ENCODE measurements around the gene PLEKHM2. TPM values are rescaled to one million over a fixed set of nuclear protein-coding genes. Genes with fewer than 3 reads are reported as not detected.

PLEKHM2 gene
- total and polyA plus RNA-seq, 2 experiments from 2014 or later = 31.8 to 43.1 TPM

DNA sequence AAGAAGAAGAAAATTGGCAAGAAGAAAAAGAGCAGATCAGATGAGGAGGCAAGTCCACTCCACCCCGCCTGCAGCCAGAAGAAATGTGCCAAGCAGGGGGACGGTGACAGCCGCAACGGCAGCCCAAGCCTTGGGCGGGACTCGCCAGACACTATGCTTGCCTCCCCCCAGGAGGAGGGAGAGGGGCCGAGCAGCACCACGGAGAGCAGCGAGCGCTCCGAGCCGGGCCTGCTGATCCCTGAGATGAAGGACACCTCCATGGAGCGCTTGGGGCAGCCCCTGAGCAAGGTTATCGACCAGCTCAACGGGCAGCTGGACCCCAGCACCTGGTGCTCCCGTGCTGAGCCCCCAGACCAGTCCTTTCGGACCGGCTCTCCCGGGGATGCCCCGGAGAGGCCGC, 42.9 kb downstream of the PLEKHM2 start:
- TF ChIP-seq EZH2 (IDR thresholded peaks at IDR 0.05; ENCODE audit: borderline replicate concordance) (no peak), CTCF (IDR thresholded peaks at IDR 0.05; ENCODE audit: poor library complexity) (no peak), EZH2phosphoT487 (IDR thresholded peaks at IDR 0.05; ENCODE audit: low read depth, severe bottlenecking, unreplicated experiment) (no peak)

DNA sequence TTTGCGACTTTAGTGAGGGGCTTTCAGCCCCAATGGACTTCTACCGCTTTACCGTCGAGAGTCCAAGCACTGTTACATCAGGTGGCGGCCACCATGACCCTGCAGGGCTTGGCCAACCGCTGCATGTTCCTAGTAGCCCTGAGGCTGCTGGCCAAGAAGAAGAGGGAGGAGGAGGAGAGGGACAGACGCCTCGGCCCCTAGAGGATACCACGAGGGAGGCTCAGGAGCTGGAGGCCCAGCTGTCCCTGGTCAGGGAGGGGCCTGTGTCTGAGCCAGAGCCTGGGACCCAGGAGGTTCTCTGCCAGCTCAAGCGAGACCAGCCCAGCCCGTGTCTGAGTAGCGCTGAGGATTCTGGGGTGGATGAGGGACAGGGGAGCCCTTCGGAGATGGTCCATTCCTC, 43.3 kb downstream of the PLEKHM2 start:
- no peaks in the 10 kb centered on the region for H3K27me3 ChIP-seq
- no peak for DNase-seq (ENCODE audit: low spot score)
- WGBS (ENCODE audit: low lambda C conversion rate, missing lambda C conversion rate) = 96% methylated on average over 13 of the region's 13 CpGs
- H3K27ac ChIP-seq = no peak overlapping the region
- no peaks in the 10 kb centered on the region for H3K79me2 ChIP-seq
- no peaks in the 10 kb centered on the region for H3K4me1 ChIP-seq (ENCODE audit: insufficient read depth)
- H3K9me2 ChIP-seq (replicated peaks; ENCODE audit: insufficient read depth) = no peaks in the 10 kb centered on the region
- no peak for TF ChIP-seq EZH2 (IDR thresholded peaks at IDR 0.05; ENCODE audit: borderline replicate concordance)
- TF ChIP-seq EZH2phosphoT487 (IDR thresholded peaks at IDR 0.05; ENCODE audit: low read depth, severe bottlenecking, unreplicated experiment) = no peak
- TF ChIP-seq CTCF (IDR thresholded peaks at IDR 0.05; ENCODE audit: poor library complexity) = no peak
- no peaks in the 10 kb centered on the region for H4K20me1 ChIP-seq (ENCODE audit: insufficient read depth, poor library complexity, severe bottlenecking)
- no peak overlapping the region for H3K4me2 ChIP-seq
- H3K9me3 ChIP-seq (ENCODE audit: low read depth) = no peaks in the 10 kb centered on the region
- H2AFZ ChIP-seq = no peak overlapping the region
- H3K36me3 ChIP-seq (replicated peaks; ENCODE audit: insufficient read depth, low read depth) = no peaks in the 10 kb centered on the region
- no peak overlapping the region for H3K4me3 ChIP-seq

More for the DNA sequence above, 42.9 kb downstream of the PLEKHM2 start:
- no peaks in the 10 kb centered on the region for H3K9me2 ChIP-seq (replicated peaks; ENCODE audit: insufficient read depth)
- H3K4me3 ChIP-seq = no peak overlapping the region
- no peak for DNase-seq (ENCODE audit: low spot score)
- no peaks in the 10 kb centered on the region for H3K36me3 ChIP-seq (replicated peaks; ENCODE audit: insufficient read depth, low read depth)
- no peak overlapping the region for H3K27ac ChIP-seq
- H3K27me3 ChIP-seq = no peaks in the 10 kb centered on the region
- 97% methylated on average over 19 of the region's 21 CpGs for WGBS (ENCODE audit: low lambda C conversion rate, missing lambda C conversion rate)
- no peak overlapping the region for H3K4me2 ChIP-seq
- no peaks in the 10 kb centered on the region for H3K79me2 ChIP-seq
- H3K4me1 ChIP-seq (ENCODE audit: insufficient read depth) = no peaks in the 10 kb centered on the region
- H2AFZ ChIP-seq = no peak overlapping the region
- H4K20me1 ChIP-seq (ENCODE audit: insufficient read depth, poor library complexity, severe bottlenecking) = no peaks in the 10 kb centered on the region
- no peaks in the 10 kb centered on the region for H3K9me3 ChIP-seq (ENCODE audit: low read depth)

GRCh38 chr1:15727866-15728534, 43.9 kb downstream of the PLEKHM2 start:
- no peak overlapping the region for H3K4me2 ChIP-seq
- TF ChIP-seq EZH2phosphoT487 (IDR thresholded peaks at IDR 0.05; ENCODE audit: low read depth, severe bottlenecking, unreplicated experiment) (no peak), EZH2 (IDR thresholded peaks at IDR 0.05; ENCODE audit: borderline replicate concordance) (no peak), CTCF (IDR thresholded peaks at IDR 0.05; ENCODE audit: poor library complexity) (no peak)
- H3K36me3 ChIP-seq (replicated peaks; ENCODE audit: insufficient read depth, low read depth) = no peaks in the 10 kb centered on the region
- H3K4me3 ChIP-seq = no peak overlapping the region
- no peaks in the 10 kb centered on the region for H4K20me1 ChIP-seq (ENCODE audit: insufficient read depth, poor library complexity, severe bottlenecking)
- no peaks in the 10 kb centered on the region for H3K79me2 ChIP-seq
- no peak overlapping the region for H2AFZ ChIP-seq
- DNase-seq (ENCODE audit: low spot score) = no peak
- no peak overlapping the region for H3K27ac ChIP-seq
- H3K27me3 ChIP-seq = no peaks in the 10 kb centered on the region
- 94% methylated on average over 23 of the region's 23 CpGs for WGBS (ENCODE audit: low lambda C conversion rate, missing lambda C conversion rate)
- no peaks in the 10 kb centered on the region for H3K9me2 ChIP-seq (replicated peaks; ENCODE audit: insufficient read depth)
- no peaks in the 10 kb centered on the region for H3K9me3 ChIP-seq (ENCODE audit: low read depth)
- H3K4me1 ChIP-seq (ENCODE audit: insufficient read depth) = no peaks in the 10 kb centered on the region

All from hepatocyte (in vitro differentiated cells).